WERI-Rb-1 (cell line): Measurements from ENCODE around the gene RICTOR.
A peak's percentile ranks its signal among the peaks of the same experiment; 100 is the strongest.

ENCODE experiments used
- DNase-seq: peaks from one replicate; pipeline ENCODE4 v3.0.0-alpha.2; 2020
- H3K27ac ChIP-seq: fragments of 250-450 bp; sonication (Bioruptor Pico); 2 replicates; pipeline ENCODE4 v1.5.1; 2020; ENCODE audit warnings: mild to moderate bottlenecking, moderate library complexity
- H3K27me3 ChIP-seq: fragments of 250-450 bp; sonication (Bioruptor Pico); 2 replicates; pipeline ENCODE4 v1.5.1; 2021; ENCODE audit warnings: mild to moderate bottlenecking, low read depth, moderate library complexity; ENCODE audit not compliant: insufficient read depth, severe bottlenecking
- H3K36me3 ChIP-seq: fragments of 250-450 bp; sonication (Bioruptor Pico); 2 replicates; pipeline ENCODE4 v1.5.1; 2020; ENCODE audit warnings: mild to moderate bottlenecking, moderate library complexity
- H3K4me3 ChIP-seq: 2 replicates; pipeline ENCODE4 v1.5.1; 2011; ENCODE audit warnings: low read depth, mild to moderate bottlenecking, control low read depth, low read length
- H3K9me3 ChIP-seq: fragments of 250-450 bp; sonication (Bioruptor Pico); 2 replicates; pipeline ENCODE4 v1.5.1; 2021; ENCODE audit warnings: mild to moderate bottlenecking, moderate library complexity; ENCODE audit not compliant: severe bottlenecking
- CTCF ChIP-seq: IDR thresholded peaks from 2 replicates; pipeline ENCODE4 v1.5.1; 2011; ENCODE audit warnings: low read depth, mild to moderate bottlenecking, control low read depth, inconsistent platforms, low read length

Gene RICTOR

GRCh38 chr5:39031041-39031440, 43.2 kb downstream of the RICTOR start:
- DNase-seq, result no peak
- H3K4me3 ChIP-seq, result no peak overlapping the region
- no peak overlapping the region for H3K27ac ChIP-seq
- H3K9me3 ChIP-seq, result peaks cover 19% of the 10 kb centered on the region
- H3K36me3 ChIP-seq, result peaks cover 7% of the 10 kb centered on the region
- no peak for TF ChIP-seq CTCF
- no peaks in the 10 kb centered on the region for H3K27me3 ChIP-seq

- peaks cover 7% of the 10 kb centered on the region for H3K36me3 ChIP-seq
- no peaks in the 10 kb centered on the region for H3K27me3 ChIP-seq
- no peak for DNase-seq
- no peak overlapping the region for H3K27ac ChIP-seq
- no peak overlapping the region for H3K4me3 ChIP-seq
- no peak for TF ChIP-seq CTCF
- H3K9me3 ChIP-seq, result peaks cover 11% of the 10 kb centered on the region
Observed at GRCh38 chr5:39025456-39025855, 48.7 kb downstream of the RICTOR start.

- H3K4me3 ChIP-seq, result no peak overlapping the region
- H3K9me3 ChIP-seq, result peaks cover 11% of the 10 kb centered on the region
- H3K36me3 ChIP-seq, result peaks cover 7% of the 10 kb centered on the region
- no peak for TF ChIP-seq CTCF
- H3K27ac ChIP-seq, result no peak overlapping the region; the same call in 1 of the 2 replicates
- no peak for DNase-seq
- no peaks in the 10 kb centered on the region for H3K27me3 ChIP-seq
Observed at GRCh38 chr5:39024884-39025283, 49.3 kb downstream of the RICTOR start.

- H3K9me3 ChIP-seq, result peaks cover 11% of the 10 kb centered on the region
- peaks cover 7% of the 10 kb centered on the region for H3K36me3 ChIP-seq
- H3K27me3 ChIP-seq, result no peaks in the 10 kb centered on the region
- 0 out of 2 replicates have a peak, but pooled peaks have one; percentile 26 for TF ChIP-seq CTCF
- no peak overlapping the region for H3K4me3 ChIP-seq
- DNase-seq, result peak; percentile 75
- no peak overlapping the region; the same call in 1 of the 2 replicates for H3K27ac ChIP-seq
Observed at GRCh38 chr5:39024005-39024404, 50.2 kb downstream of the RICTOR start.

GRCh38 chr5:39023121-39023520, 51.1 kb downstream of the RICTOR start:
- H3K27ac ChIP-seq, result no peak overlapping the region
- no peak overlapping the region for H3K4me3 ChIP-seq
- DNase-seq, result no peak
- H3K36me3 ChIP-seq, result peaks cover 5% of the 10 kb centered on the region
- no peak for TF ChIP-seq CTCF
- no peaks in the 10 kb centered on the region for H3K27me3 ChIP-seq
- peaks cover 5% of the 10 kb centered on the region for H3K9me3 ChIP-seq

GRCh38 chr5:39022151-39022550, 52.0 kb downstream of the RICTOR start:
- TF ChIP-seq CTCF, result no peak
- DNase-seq, result no peak
- Histone ChIP-seq H3K27me3 (no peaks in the 10 kb centered on the region), H3K36me3 (peaks cover 5% of the 10 kb centered on the region), H3K4me3 (no peak overlapping the region), H3K9me3 (peaks cover 2% of the 10 kb centered on the region), H3K27ac (no peak overlapping the region; the same call in 1 of the 2 replicates)
